HFF-Myc (cell line): ENCODE results near the gene MICU1.

Source experiments
- DNase-seq: peaks from one replicate; pipeline ENCODE4 v3.0.0-alpha.2; 2011; ENCODE audit warnings: low read depth; ENCODE audit errors: extremely low read depth
- H3K4me3 ChIP-seq: replicated peaks from 2 replicates; pipeline ENCODE4 v1.5.1; 2011; ENCODE audit warnings: low read depth, mild to moderate bottlenecking, control low read depth, low read length
- TF ChIP-seq, protein P1 (sequence below): IDR thresholded peaks from 2 replicates; pipeline ENCODE4 v1.5.1; 2012; ENCODE audit warnings: mild to moderate bottlenecking, low read depth, low read length, control low read depth; ENCODE audit errors: missing control alignments

MICU1 gene

DNA sequence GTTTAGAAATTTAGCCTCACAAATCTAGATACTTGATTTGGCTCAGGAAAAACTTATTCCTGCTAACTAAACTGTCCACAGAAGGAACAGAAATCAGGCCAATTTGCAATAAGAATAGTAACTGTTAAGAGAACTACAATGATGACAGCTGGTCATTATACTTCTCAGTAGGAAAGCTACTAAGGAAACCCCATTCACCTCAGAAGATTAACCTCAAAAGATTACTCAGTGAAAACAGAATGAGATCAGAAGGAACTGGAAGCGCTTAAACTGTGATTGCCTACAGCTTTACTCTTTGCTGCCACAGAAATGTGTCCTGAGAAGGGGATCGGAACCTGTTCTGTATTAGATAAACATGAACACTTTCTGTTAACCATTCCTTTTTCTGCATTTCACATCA lies 246.8 kb downstream of the MICU1 start:
- no peak overlapping the region for H3K4me3 ChIP-seq
- TF ChIP-seq, protein P1, sequence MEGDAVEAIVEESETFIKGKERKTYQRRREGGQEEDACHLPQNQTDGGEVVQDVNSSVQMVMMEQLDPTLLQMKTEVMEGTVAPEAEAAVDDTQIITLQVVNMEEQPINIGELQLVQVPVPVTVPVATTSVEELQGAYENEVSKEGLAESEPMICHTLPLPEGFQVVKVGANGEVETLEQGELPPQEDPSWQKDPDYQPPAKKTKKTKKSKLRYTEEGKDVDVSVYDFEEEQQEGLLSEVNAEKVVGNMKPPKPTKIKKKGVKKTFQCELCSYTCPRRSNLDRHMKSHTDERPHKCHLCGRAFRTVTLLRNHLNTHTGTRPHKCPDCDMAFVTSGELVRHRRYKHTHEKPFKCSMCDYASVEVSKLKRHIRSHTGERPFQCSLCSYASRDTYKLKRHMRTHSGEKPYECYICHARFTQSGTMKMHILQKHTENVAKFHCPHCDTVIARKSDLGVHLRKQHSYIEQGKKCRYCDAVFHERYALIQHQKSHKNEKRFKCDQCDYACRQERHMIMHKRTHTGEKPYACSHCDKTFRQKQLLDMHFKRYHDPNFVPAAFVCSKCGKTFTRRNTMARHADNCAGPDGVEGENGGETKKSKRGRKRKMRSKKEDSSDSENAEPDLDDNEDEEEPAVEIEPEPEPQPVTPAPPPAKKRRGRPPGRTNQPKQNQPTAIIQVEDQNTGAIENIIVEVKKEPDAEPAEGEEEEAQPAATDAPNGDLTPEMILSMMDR = no peak
- no peak for DNase-seq

DNA sequence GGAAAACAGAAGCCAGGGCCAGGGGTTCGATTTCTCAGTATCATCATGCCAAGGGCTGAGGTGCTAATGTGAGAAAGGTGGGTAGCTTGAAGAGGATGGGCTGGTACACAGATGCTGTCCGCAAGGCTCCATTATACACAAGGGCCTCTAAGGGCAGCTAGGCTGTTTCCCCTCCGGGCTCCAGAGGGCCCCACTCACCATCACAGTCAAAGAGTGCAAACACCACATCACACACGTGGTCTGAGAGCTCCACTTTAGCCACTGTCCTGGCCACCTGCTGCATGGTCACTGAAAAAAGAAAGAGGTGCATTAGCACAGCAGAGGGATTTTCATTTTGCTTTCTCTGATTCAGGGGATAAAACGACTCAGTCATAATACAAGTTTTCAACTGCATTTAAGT lies 250.3 kb downstream of the MICU1 start:
- H3K4me3 ChIP-seq = no peak overlapping the region
- TF ChIP-seq, protein P1 = peak; percentile 24
- DNase-seq = no peak

DNA sequence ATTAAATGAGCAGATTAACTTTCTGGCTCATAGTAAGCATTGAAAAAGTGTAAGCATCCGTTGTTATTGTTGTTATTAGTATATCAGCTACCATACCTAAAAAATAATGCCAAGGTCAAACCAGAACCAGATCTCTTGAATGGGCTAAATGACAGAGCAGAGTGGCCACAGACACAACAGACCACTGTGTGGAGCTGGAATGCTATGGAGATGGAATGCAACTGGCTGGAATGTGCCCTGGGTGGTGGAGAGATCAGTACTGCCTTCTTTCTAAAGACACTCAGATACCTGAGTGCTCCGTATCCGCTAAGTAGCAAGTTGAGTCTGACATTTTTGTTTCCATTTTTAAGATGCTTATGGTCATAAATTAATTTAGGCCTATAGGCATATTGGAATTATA lies 250.7 kb downstream of the MICU1 start:
- no peak overlapping the region for H3K4me3 ChIP-seq
- DNase-seq = no peak
- TF ChIP-seq, protein P1 = no peak

DNA sequence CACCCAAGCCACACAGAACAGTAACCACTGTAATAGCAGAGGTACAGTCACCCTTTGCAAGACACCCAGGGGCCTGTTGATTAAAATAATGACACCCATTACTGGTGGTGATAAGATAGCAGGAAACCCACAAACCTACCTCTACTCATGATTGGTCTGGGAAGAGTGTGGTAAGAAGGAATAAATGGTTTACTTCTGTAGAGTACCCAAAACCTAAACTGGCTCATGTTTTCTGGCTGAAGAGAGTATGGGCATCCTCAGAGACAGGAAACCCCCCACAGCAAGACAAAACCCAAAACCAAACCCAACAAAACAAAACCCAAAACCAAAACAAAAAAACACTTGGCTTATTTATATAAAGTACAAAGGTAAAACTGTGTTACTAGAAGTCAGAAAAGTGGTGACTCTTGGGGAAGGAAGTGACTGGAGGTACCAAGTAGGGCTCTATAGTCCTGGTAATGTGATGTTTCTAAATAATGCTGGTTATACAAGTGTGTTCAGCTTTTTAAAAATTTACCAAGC lies 255.6 kb downstream of the MICU1 start:
- no peak overlapping the region for H3K4me3 ChIP-seq
- TF ChIP-seq, protein P1 = no peak
- DNase-seq = no peak

DNA sequence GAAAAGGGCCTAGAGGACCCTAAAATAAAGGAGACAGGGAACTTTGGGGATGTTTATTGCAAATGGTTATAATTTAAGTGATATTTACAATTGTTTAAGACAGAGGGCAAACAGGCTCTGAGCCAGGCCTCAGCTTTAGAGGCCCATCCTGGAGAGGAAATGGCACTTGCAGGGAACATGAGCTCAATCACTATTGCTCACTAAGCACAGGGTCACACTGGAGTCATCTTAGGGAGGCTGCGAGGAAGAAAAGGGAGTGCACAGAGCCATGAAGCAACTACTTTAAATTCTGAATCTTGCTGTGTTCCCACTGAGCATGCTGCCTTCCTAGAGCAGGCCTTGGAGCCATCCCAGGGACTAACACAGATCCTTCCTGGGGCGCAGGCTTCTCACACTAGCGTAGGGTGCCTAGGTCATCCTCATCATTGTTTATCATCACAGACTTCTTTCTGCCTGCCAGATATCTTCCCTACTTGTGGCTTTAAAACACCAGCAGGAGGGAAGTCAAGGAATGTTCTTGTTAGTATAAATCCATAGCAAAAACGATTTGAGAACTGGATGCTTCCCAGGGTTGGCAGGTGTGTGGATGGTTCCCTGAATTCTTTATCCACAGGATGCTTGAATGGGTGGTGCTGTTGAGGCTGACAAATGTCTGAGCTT lies 258.4 kb downstream of the MICU1 start:
- TF ChIP-seq, protein P1 = no peak
- H3K4me3 ChIP-seq = no peak overlapping the region
- no peak for DNase-seq

DNA sequence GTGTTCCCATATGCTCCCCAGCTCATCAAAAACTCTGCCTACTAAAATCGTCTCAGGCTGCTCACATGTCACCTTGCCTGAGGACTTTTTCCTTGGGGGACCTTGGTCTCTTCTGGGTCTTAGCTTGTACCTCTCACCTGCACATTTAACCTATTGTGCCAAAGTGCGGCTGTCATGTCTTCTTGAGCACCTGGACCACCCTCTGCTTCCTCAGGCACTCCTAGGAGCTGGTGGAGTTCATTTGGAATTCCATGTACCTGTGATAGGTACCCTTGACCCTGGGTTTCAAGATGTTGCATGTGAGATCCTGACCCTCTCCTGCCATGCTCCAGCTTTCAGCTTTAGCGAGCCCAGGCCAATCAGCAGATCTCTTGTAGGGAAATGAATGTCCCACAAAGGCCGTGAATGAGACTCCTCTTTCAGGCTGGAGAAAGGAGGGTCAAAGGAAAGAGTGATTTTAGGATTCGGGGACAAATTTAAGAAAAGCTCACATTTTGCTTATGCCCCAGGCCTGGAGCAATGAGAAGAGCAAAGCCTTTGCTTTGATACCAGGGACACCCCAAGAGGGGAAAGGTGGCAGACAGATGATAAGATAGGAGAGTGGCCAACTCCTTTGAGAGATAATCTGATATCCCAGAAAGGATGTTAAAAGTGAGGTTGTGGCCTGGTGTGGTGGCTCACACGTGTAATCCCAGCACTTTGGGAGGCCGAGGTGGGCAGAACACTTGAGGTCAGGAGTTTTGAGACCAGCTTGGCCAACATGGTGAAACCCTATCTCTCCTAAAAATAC lies 260.6 kb downstream of the MICU1 start:
- H3K4me3 ChIP-seq = no peak overlapping the region
- no peak for DNase-seq
- TF ChIP-seq, protein P1 = no peak
